Measurements from ENCODE around the gene ITPRIPL1. TPM values are rescaled to one million over a fixed set of nuclear protein-coding genes. Genes with fewer than 3 reads are reported as not detected.

ITPRIPL1 gene
- total RNA-seq, 2 donors from 2014 or later: 6.8 to 8.0 TPM

- Histone ChIP-seq H3K27ac (ENCODE audit: low read depth, low read length) (no peak overlapping the region), H3K36me3 (ENCODE audit: control insufficient read depth, insufficient read depth, low read length) (peaks cover 75% of the 10 kb centered on the region), H3K4me1 (ENCODE audit: control insufficient read depth, insufficient read depth, low read length) (no peaks in the 10 kb centered on the region), H3K9ac (ENCODE audit: extremely low read depth, low read length, poor library complexity, severe bottlenecking) (no peak overlapping the region), H3K27me3 (ENCODE audit: control insufficient read depth, insufficient read depth, low read length, poor library complexity, severe bottlenecking) (no peaks in the 10 kb centered on the region), H3K4me3 (ENCODE audit: low read length) (no peak overlapping the region), H3K9me3 (ENCODE audit: control insufficient read depth, low read length) (no peaks in the 10 kb centered on the region)
- Mint-ChIP-seq H3K9me3 (no peaks in the 10 kb centered on the region), H3K27ac (no peak overlapping the region), H3K4me3 (no peak overlapping the region), H3K4me1 (no peaks in the 10 kb centered on the region), H3K36me3 (ENCODE audit: low read depth) (peaks cover 64% of the 10 kb centered on the region), H3K27me3 (ENCODE audit: insufficient read depth) (no peaks in the 10 kb centered on the region)
- 95 to 100% methylated on average over 1 of the region's 1 CpG for WGBS, 2 experiments (ENCODE audit: insufficient coverage in 1 of 2, insufficient read length in 1 of 2)
- DNase-seq: no peak
- TF ChIP-seq, protein P1, sequence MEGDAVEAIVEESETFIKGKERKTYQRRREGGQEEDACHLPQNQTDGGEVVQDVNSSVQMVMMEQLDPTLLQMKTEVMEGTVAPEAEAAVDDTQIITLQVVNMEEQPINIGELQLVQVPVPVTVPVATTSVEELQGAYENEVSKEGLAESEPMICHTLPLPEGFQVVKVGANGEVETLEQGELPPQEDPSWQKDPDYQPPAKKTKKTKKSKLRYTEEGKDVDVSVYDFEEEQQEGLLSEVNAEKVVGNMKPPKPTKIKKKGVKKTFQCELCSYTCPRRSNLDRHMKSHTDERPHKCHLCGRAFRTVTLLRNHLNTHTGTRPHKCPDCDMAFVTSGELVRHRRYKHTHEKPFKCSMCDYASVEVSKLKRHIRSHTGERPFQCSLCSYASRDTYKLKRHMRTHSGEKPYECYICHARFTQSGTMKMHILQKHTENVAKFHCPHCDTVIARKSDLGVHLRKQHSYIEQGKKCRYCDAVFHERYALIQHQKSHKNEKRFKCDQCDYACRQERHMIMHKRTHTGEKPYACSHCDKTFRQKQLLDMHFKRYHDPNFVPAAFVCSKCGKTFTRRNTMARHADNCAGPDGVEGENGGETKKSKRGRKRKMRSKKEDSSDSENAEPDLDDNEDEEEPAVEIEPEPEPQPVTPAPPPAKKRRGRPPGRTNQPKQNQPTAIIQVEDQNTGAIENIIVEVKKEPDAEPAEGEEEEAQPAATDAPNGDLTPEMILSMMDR (conservative IDR thresholded peaks at IDR 0.05): no peak
Measured at GRCh38 chr2:96347395-96347794, 22.3 kb downstream of the ITPRIPL1 start.

GRCh38 chr2:96353032-96353561 lies 28.0 kb downstream of the ITPRIPL1 start:
- no peaks in the 10 kb centered on the region for H3K27me3 Mint-ChIP-seq (ENCODE audit: insufficient read depth)
- no peaks in the 10 kb centered on the region for H3K9me3 Mint-ChIP-seq
- Histone ChIP-seq H3K27me3 (ENCODE audit: control insufficient read depth, insufficient read depth, low read length, poor library complexity, severe bottlenecking) (no peaks in the 10 kb centered on the region), H3K36me3 (ENCODE audit: control insufficient read depth, insufficient read depth, low read length) (peaks cover 73% of the 10 kb centered on the region), H3K9ac (ENCODE audit: extremely low read depth, low read length, poor library complexity, severe bottlenecking) (no peak overlapping the region), H3K27ac (ENCODE audit: low read depth, low read length) (no peak overlapping the region), H3K4me3 (ENCODE audit: low read length) (no peak overlapping the region), H3K9me3 (ENCODE audit: control insufficient read depth, low read length) (no peaks in the 10 kb centered on the region), H3K4me1 (ENCODE audit: control insufficient read depth, insufficient read depth, low read length) (no peaks in the 10 kb centered on the region)
- 94 to 98% methylated on average over 8 to 9 of the region's 9 CpGs for WGBS, 2 experiments (ENCODE audit: insufficient coverage in 1 of 2, insufficient read length in 1 of 2)
- no peak overlapping the region for H3K27ac Mint-ChIP-seq
- H3K4me1 Mint-ChIP-seq: no peaks in the 10 kb centered on the region
- H3K36me3 Mint-ChIP-seq (ENCODE audit: low read depth): peaks cover 65% of the 10 kb centered on the region
- TF ChIP-seq, protein P1 (conservative IDR thresholded peaks at IDR 0.05): no peak
- DNase-seq: no peak
- H3K4me3 Mint-ChIP-seq: no peak overlapping the region

DNA sequence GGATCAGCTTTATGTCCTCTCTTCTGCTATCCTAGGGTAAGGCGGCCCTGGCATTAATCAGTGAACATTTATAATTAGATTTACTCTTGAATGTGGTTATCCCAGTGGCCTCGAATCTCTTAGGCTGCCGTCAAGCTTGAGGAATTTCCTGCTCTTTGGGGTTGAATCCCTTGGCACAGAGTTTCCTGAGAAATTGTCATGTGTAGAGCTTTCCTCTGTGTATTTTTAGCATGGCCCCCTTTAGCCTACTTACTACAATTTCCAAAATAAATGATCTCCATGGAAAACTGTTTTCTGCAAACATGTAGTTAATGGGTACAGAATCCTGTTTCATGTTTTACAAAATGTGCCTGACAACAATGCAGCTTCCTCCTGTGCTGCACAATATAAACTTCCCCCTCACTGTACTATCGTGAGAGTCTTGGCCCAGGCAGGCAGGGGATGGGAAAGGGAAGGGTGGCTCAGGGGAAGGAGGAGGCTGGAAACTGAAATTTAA lies 28.5 kb downstream of the ITPRIPL1 start:
- H3K27me3 ChIP-seq (ENCODE audit: control insufficient read depth, insufficient read depth, low read length, poor library complexity, severe bottlenecking): no peaks in the 10 kb centered on the region
- 94 to 97% methylated on average over 3 to 4 of the region's 4 CpGs for WGBS, 2 experiments (ENCODE audit: insufficient coverage in 1 of 2, insufficient read length in 1 of 2)
- no peak for DNase-seq
- H3K4me3 Mint-ChIP-seq: no peak overlapping the region
- peaks cover 65% of the 10 kb centered on the region for H3K36me3 Mint-ChIP-seq (ENCODE audit: low read depth)
- no peaks in the 10 kb centered on the region for H3K4me1 ChIP-seq (ENCODE audit: control insufficient read depth, insufficient read depth, low read length)
- no peak overlapping the region for H3K4me3 ChIP-seq (ENCODE audit: low read length)
- TF ChIP-seq, protein P1 (conservative IDR thresholded peaks at IDR 0.05): no peak
- H3K9ac ChIP-seq (ENCODE audit: extremely low read depth, low read length, poor library complexity, severe bottlenecking): no peak overlapping the region
- no peak overlapping the region for H3K27ac ChIP-seq (ENCODE audit: low read depth, low read length)
- H3K27me3 Mint-ChIP-seq (ENCODE audit: insufficient read depth): no peaks in the 10 kb centered on the region
- no peaks in the 10 kb centered on the region for H3K9me3 ChIP-seq (ENCODE audit: control insufficient read depth, low read length)
- no peaks in the 10 kb centered on the region for H3K9me3 Mint-ChIP-seq
- H3K4me1 Mint-ChIP-seq: no peaks in the 10 kb centered on the region
- H3K36me3 ChIP-seq (ENCODE audit: control insufficient read depth, insufficient read depth, low read length): peaks cover 73% of the 10 kb centered on the region
- no peak overlapping the region for H3K27ac Mint-ChIP-seq
